K562 (cell line): ENCODE results near the gene OPTN.

ENCODE experiments used
- EP400 ChIP-seq: fragments of 450-650 bp; IDR thresholded peaks from 2 replicates; pipeline ENCODE4 v1.6.1; 2017; ENCODE audit warnings: antibody characterized with exemption, mild to moderate bottlenecking, moderate library complexity
- HNRNPK ChIP-seq: fragments of 200-400 bp; formaldehyde crosslinking; IDR thresholded peaks from one replicate; pipeline ENCODE4 v1.6.1; 2018; ENCODE audit warnings: mild to moderate bottlenecking, low read depth, low read length; ENCODE audit not compliant: poor library complexity, severe bottlenecking
- IRF1 ChIP-seq: sonication (generic); formaldehyde crosslinking; IDR thresholded peaks from 2 replicates; pipeline ENCODE4 v1.8.0; 2022; ENCODE audit warnings: missing genetic modification reagents, mild to moderate bottlenecking, borderline replicate concordance
- IRF2 ChIP-seq: sonication (generic); formaldehyde crosslinking; IDR thresholded peaks from 2 replicates; pipeline ENCODE4 v1.8.1; 2022; ENCODE audit warnings: mild to moderate bottlenecking, missing genetic modification reagents
- POLR2AphosphoS5 ChIP-seq: IDR thresholded peaks from 2 replicates; pipeline ENCODE4 v1.6.1; 2011; ENCODE audit warnings: mild to moderate bottlenecking, low read depth, low read length, moderate library complexity; ENCODE audit not compliant: control insufficient read depth, insufficient read depth
- RBM22 ChIP-seq: fragments of 200-400 bp; formaldehyde crosslinking; IDR thresholded peaks from 2 replicates; pipeline ENCODE4 v1.6.1; 2018; ENCODE audit warnings: low read length, low read depth; ENCODE audit not compliant: poor library complexity, severe bottlenecking
- RERE ChIP-seq: sonication (generic); formaldehyde crosslinking; IDR thresholded peaks from 2 replicates; pipeline ENCODE4 v1.8.0; 2023; ENCODE audit warnings: missing genetic modification reagents, mild to moderate bottlenecking, borderline replicate concordance
- REST ChIP-seq, 2 experiments: fragments of 450-650 bp; formaldehyde crosslinking in 1 of 2; IDR thresholded peaks; 2 replicates each; pipeline versions ENCODE4 v1.4.0 to v1.6.1; 2014 to 2020; ENCODE audit warnings: mild to moderate bottlenecking in 2 of 2, borderline replicate concordance in 1 of 2, low read depth in 1 of 2
- SREBF2 ChIP-seq: sonication (generic); formaldehyde crosslinking; IDR thresholded peaks from 2 replicates; pipeline ENCODE4 v1.4.0; 2020; ENCODE audit warnings: mild to moderate bottlenecking, missing genetic modification reagents
- SUPT5H ChIP-seq: fragments of 450-650 bp; IDR thresholded peaks from 2 replicates; pipeline ENCODE4 v1.6.1; 2016

DNA sequence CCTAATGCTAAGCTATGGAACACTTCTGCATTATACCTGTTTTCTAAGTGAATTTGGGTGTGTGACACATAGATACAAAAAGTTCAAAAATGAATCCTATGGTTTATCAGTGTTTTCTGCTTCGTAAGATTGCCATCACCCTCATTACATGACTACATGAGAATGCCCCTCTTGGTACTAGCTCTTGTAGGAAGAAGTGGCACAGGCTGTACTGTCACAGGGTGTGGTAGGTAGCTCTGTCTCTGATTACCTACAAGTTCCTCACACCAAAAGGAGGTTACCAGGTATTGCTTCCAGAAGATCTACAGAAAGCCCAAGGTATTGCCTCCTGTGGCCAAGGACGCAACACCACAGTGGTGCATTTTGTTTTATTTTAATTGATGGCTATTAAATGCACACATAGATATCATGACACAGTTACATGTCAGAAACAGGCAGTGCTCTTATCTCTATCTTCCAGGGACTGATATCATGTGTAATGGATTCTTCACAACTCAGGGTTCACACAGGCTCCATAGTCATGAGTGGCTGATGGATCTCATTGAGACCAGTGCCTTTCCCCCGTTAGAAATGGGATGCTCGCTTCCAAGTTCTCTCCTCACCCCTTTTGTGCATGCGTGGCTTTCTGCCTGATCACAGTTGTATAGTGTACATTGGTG is 6.6 kb downstream of the OPTN start:
- TF ChIP-seq REST (IDR thresholded peaks at IDR 0.05; ENCODE audit: borderline replicate concordance) (no peak), REST (CRISPR knock-in tag; IDR thresholded peaks at IDR 0.05; ENCODE audit: low read depth) (no peak), HNRNPK (no peak), SUPT5H (no peak), RBM22 (no peak), IRF1 (CRISPR knock-in tag) (no peak), EP400 (no peak), RERE (CRISPR knock-in tag) (no peak), IRF2 (no peak), SREBF2 (CRISPR knock-in tag) (no peak), POLR2AphosphoS5 (no peak)
